BJ (cell line): ENCODE data around the gene MAGI1. TPM values are rescaled to one million over a fixed set of nuclear protein-coding genes. Genes with fewer than 3 reads are reported as not detected.

Source experiments
- CTCF ChIA-PET: fragments of 350-600 bp; formaldehyde crosslinking; extraction: SDS; loops from one replicate; lab custom pipeline; 2021; ENCODE audit warnings: antibody characterized with exemption, inconsistent platforms; lab: Yijun Ruan, JAX
- POLR2A ChIA-PET: fragments of 300-600 bp; sonication (Branson Sonifier 250); formaldehyde crosslinking; extraction: SDS; loops from one replicate; lab custom pipeline; 2021; ENCODE audit warnings: antibody characterized with exemption; lab: Charles Lee
- DNase-seq: peaks from one replicate; pipeline ENCODE4 v3.0.0-alpha.2; 2011; ENCODE audit warnings: low read depth
- H3K27me3 ChIP-seq: 2 replicates; pipeline ENCODE4 v1.6.0; 2011; ENCODE audit warnings: low read length; ENCODE audit not compliant: control insufficient read depth, insufficient read depth
- H3K36me3 ChIP-seq: 2 replicates; pipeline ENCODE4 v1.5.1; 2011; ENCODE audit warnings: low read length; ENCODE audit not compliant: control insufficient read depth, insufficient read depth
- H3K4me3 ChIP-seq: 2 replicates; pipeline ENCODE4 v1.5.1; 2011; ENCODE audit warnings: low read depth, mild to moderate bottlenecking, control low read depth, low read length
- CTCF ChIP-seq: IDR thresholded peaks from 2 replicates; pipeline ENCODE4 v1.5.1; 2011; ENCODE audit warnings: low read depth, mild to moderate bottlenecking, control low read depth, inconsistent platforms, low read length, moderate library complexity; ENCODE audit not compliant: insufficient read depth
- polyA plus RNA-seq: library from polyadenylated mRNA; depleted of rRNA; stranded (reverse); fragments of >200 nt; gene quantifications from 2 replicates; pipeline ENCODE4 v1.2.3, GENCODE V29; 2011

The MAGI1 gene
- polyA plus RNA-seq, 1 experiment = 14.4 TPM

- ChIA-PET CTCF (no interaction called here), POLR2A (no interaction called here)
- TF ChIP-seq CTCF = no peak
- Histone ChIP-seq H3K27me3 (no peaks in the 10 kb centered on the region), H3K4me3 (no peak overlapping the region), H3K36me3 (no peaks in the 10 kb centered on the region)
- DNase-seq = no peak
Observed at GRCh38 chr3:65930648-65931047, 108.1 kb downstream of the MAGI1 start.

GRCh38 chr3:65928110-65928509 is 110.6 kb downstream of the MAGI1 start:
- CTCF ChIA-PET = no interaction called here
- H3K36me3 ChIP-seq = no peaks in the 10 kb centered on the region
- DNase-seq = no peak
- POLR2A ChIA-PET = no interaction called here
- no peak for TF ChIP-seq CTCF
- H3K4me3 ChIP-seq = no peak overlapping the region
- no peaks in the 10 kb centered on the region for H3K27me3 ChIP-seq

- Histone ChIP-seq H3K4me3 (no peak overlapping the region), H3K36me3 (no peaks in the 10 kb centered on the region), H3K27me3 (no peaks in the 10 kb centered on the region)
- CTCF ChIA-PET = no interaction called here
- no peak for DNase-seq
- POLR2A ChIA-PET = no interaction called here
- TF ChIP-seq CTCF = no peak
Observed at GRCh38 chr3:65927576-65927975, 111.1 kb downstream of the MAGI1 start.

GRCh38 chr3:65925254-65925954 is 113.3 kb downstream of the MAGI1 start:
- CTCF ChIA-PET = no interaction called here
- no peaks in the 10 kb centered on the region for H3K36me3 ChIP-seq

GRCh38 chr3:65924762-65925161 is 114.0 kb downstream of the MAGI1 start:
- DNase-seq = no peak
- no peaks in the 10 kb centered on the region for H3K36me3 ChIP-seq
- ChIA-PET CTCF (interaction anchor here (1.3 to 1.4 kb wide), 2 partner anchors 10 to 19 kb away, joined by 3 read pairs; no protein-coding TSS in a partner anchor), POLR2A (no interaction called here)
- no peak for TF ChIP-seq CTCF
- H3K27me3 ChIP-seq = no peaks in the 10 kb centered on the region
- H3K4me3 ChIP-seq = no peak overlapping the region

More at GRCh38 chr3:65925254-65925954, 113.3 kb downstream of the MAGI1 start:
- no peaks in the 10 kb centered on the region for H3K27me3 ChIP-seq
- POLR2A ChIA-PET = no interaction called here
- no peak for DNase-seq
- no peak overlapping the region for H3K4me3 ChIP-seq
- TF ChIP-seq CTCF = no peak
